ENCODE results near the gene STING1.

Gene STING1

GRCh38 chr5:139439013-139439903 lies 43.3 kb downstream of the STING1 start, which contains the start of gene DNAJC18:
Gene DNAJC18, minus strand, starts transcription at chr5:139439525. Its CDS starts 80 bp downstream, at chr5:139439445.
- DNase-seq (ENCODE audit: low spot score) = peak; percentile 90

DNA sequence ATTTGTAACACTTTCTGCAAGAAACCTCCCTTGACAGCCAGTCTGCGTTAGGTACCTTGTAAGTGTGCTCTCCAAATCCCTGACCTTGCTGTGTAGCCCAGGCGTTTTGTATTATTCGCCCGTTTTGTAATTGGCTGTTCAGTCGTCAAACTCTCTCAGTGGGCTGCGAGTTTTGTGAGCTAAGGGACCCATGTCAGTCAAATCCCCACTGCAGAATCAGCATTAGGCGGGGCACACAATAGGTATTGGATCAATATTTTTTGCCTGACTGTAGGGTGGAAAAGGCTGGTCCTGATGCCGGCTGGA lies 43.9 kb downstream of the STING1 start:
- DNase-seq (ENCODE audit: low spot score) = no peak

DNA sequence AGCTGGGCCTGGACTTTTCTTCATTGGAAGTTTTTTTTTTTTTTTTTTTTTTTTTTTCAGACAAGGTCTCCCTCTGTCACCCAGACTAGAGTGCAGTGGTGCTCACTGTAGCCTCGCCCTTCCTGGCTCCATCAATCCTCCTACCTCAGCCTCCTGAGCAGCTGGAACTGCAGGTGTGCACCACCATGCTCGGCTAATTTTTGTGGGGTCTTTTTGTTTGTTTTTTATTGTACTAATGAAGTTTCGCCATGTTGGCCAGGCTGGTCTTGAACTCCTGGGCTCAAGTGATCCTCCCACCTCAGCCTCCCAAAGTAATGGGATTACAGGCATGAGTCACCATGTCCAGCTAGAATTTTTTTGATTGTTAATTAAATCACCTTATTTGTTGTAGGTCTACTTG lies 46.9 kb downstream of the STING1 start:
- DNase-seq (ENCODE audit: low spot score) = no peak

GRCh38 chr5:139431706-139432105 lies 50.9 kb downstream of the STING1 start:
- no peak for DNase-seq (ENCODE audit: low spot score)

- no peak for DNase-seq (ENCODE audit: low spot score)
These were observed 52.5 kb downstream of the STING1 start for GRCh38 chr5:139430015-139430414.

DNA sequence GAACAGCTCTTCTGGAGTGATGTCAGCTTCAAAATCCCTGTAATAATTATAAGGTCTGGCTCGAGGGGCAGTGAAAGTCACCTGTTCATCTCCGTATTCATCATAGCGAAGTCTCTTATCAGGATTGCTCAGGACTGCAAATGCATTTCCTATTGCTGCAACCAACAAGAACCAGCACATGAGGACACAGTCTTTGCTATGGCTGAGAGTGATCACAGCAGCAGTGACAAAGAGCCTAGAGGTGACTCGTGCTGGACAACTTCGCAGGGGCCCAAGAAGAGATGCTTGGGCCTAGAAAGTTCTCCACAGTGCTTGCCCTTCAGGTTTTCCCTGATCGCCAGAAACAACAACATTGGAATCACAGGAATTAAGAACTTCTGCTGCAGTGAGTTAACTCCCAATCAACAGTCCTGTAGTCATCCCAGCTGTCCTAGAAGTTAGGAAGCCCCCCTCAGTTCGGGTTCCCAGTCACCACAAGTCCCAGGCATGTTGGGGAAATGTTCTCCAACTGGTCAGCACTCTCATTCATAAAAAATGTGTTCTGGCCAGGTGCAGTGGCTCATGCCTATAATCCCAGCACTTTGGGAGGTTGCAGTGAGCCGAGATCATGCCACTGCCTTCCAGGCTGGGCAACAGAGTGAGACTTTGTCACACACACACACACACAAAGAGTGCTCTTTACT lies 56.2 kb downstream of the STING1 start:
- no peak for DNase-seq (ENCODE audit: low spot score)
